WTC11 (cell line): ENCODE measurements around the gene PPHLN1. TPM values are rescaled to one million over a fixed set of nuclear protein-coding genes. Genes with fewer than 3 reads are reported as not detected.

Experiments
- ATAC-seq: fragments of 200-7000 bp; cut with Tn5 transposase; 2 replicates; pipeline ENCODE4 v1.10.0; 2021; ENCODE audit warnings: mild to moderate bottlenecking, moderate library complexity
- CTCF ChIA-PET: fragments of 300-600 bp; sonication (Branson Sonifier 250); formaldehyde crosslinking; loops from one replicate; lab custom pipeline; 2021; ENCODE audit warnings: antibody characterized with exemption; lab: Charles Lee
- POLR2A ChIA-PET: fragments of 350-600 bp; sonication (Branson Sonifier 250); formaldehyde crosslinking; loops from one replicate; lab custom pipeline; 2021; ENCODE audit warnings: antibody characterized with exemption; lab: Charles Lee
- DNase-seq: peaks from one replicate; pipeline ENCODE4 v3.0.0; 2021; ENCODE audit warnings: low spot score
- H3K27ac Mint-ChIP-seq: 2 replicates; pipeline ENCODE4 v1.8.0; 2021; ENCODE audit warnings: mixed read lengths
- H3K27me3 Mint-ChIP-seq: 2 replicates; pipeline ENCODE4 v1.8.0; 2021; ENCODE audit warnings: low read depth, mild to moderate bottlenecking, moderate library complexity, mixed read lengths
- H3K36me3 Mint-ChIP-seq: 2 replicates; pipeline ENCODE4 v1.8.0; 2021; ENCODE audit warnings: mixed read lengths
- H3K4me1 Mint-ChIP-seq: 2 replicates; pipeline ENCODE4 v1.8.0; 2022; ENCODE audit warnings: mixed read lengths
- H3K4me3 Mint-ChIP-seq: 2 replicates; pipeline ENCODE4 v1.8.0; 2021; ENCODE audit warnings: mild to moderate bottlenecking, moderate library complexity, mixed read lengths
- H3K9me3 Mint-ChIP-seq: 2 replicates; pipeline ENCODE4 v1.8.0; 2021; ENCODE audit warnings: mixed read lengths
- ATF2 ChIP-seq: sonication (generic); formaldehyde crosslinking; IDR thresholded peaks from 2 replicates; pipeline ENCODE4 v1.8.1; 2022; ENCODE audit warnings: low read depth, missing genetic modification reagents, borderline replicate concordance
- CREB1 ChIP-seq: sonication (generic); formaldehyde crosslinking; IDR thresholded peaks from 2 replicates; pipeline ENCODE4 v1.8.0; 2023; ENCODE audit warnings: mild to moderate bottlenecking, missing genetic modification reagents
- GTF2I ChIP-seq: fragments of 250-450 bp; sonication (Bioruptor Pico); conservative IDR thresholded peaks from 2 replicates; pipeline ENCODE4 v1.4.0; 2021; ENCODE audit warnings: mild to moderate bottlenecking
- HMGXB4 ChIP-seq: sonication (generic); formaldehyde crosslinking; IDR thresholded peaks from 2 replicates; pipeline ENCODE4 v1.8.1; 2023; ENCODE audit warnings: mild to moderate bottlenecking, moderate library complexity, missing genetic modification reagents
- IRF2 ChIP-seq: sonication (generic); formaldehyde crosslinking; IDR thresholded peaks from 2 replicates; pipeline ENCODE4 v1.8.0; 2022; ENCODE audit warnings: low read depth, missing genetic modification reagents, borderline replicate concordance
- PRDM15 ChIP-seq: sonication (generic); formaldehyde crosslinking; IDR thresholded peaks from 2 replicates; pipeline ENCODE4 v1.8.0; 2022; ENCODE audit warnings: missing genetic modification reagents
- PREB ChIP-seq: sonication (generic); formaldehyde crosslinking; IDR thresholded peaks from 2 replicates; pipeline ENCODE4 v1.8.1; 2022; ENCODE audit warnings: mild to moderate bottlenecking, missing genetic modification reagents, moderate library complexity, borderline replicate concordance
- PRRX2 ChIP-seq: fragments of 250-450 bp; sonication (Bioruptor Pico); IDR thresholded peaks from 2 replicates; pipeline ENCODE4 v1.8.0; 2021; ENCODE audit warnings: mild to moderate bottlenecking
- ZNF281 ChIP-seq: sonication (generic); formaldehyde crosslinking; IDR thresholded peaks from 2 replicates; pipeline ENCODE4 v1.8.0; 2023; ENCODE audit warnings: mild to moderate bottlenecking, missing genetic modification reagents
- ZNF423 ChIP-seq: fragments of 250-450 bp; sonication (Bioruptor Pico); IDR thresholded peaks from 2 replicates; pipeline ENCODE4 v2.1.2; 2022; ENCODE audit warnings: mild to moderate bottlenecking, moderate library complexity
- ZNF532 ChIP-seq: fragments of 250-450 bp; sonication (Bioruptor Pico); IDR thresholded peaks from 2 replicates; pipeline ENCODE4 v1.9.0; 2021; ENCODE audit warnings: mild to moderate bottlenecking, borderline replicate concordance
- total RNA-seq: library from RNA; stranded (reverse); gene quantifications from 3 replicates; pipeline ENCODE4 v1.2.3, GENCODE V29; 2021

PPHLN1 gene
- total RNA-seq, 1 experiment from 2014 or later, result 61.1 TPM

GRCh38 chr12:42410340-42410739, 84.4 kb downstream of the PPHLN1 start (continued):
- TF ChIP-seq PREB (CRISPR knock-in tag) (no peak), PRRX2 (CRISPR knock-in tag) (no peak), IRF2 (CRISPR knock-in tag) (no peak), ZNF423 (CRISPR knock-in tag) (no peak), ZNF281 (CRISPR knock-in tag) (no peak), ZNF532 (CRISPR knock-in tag) (no peak), HMGXB4 (CRISPR knock-in tag) (no peak), GTF2I (CRISPR knock-in tag) (no peak)

GRCh38 chr12:42420395-42420794, 94.4 kb downstream of the PPHLN1 start:
- POLR2A ChIA-PET, result no interaction called here
- no peaks in the 10 kb centered on the region for H3K27me3 Mint-ChIP-seq
- H3K36me3 Mint-ChIP-seq, result no peaks in the 10 kb centered on the region
- TF ChIP-seq ATF2 (CRISPR knock-in tag) (no peak), CREB1 (CRISPR knock-in tag) (no peak), PRDM15 (CRISPR knock-in tag) (no peak)
- TF ChIP-seq, all 79 proteins: peak for 0
- Mint-ChIP-seq H3K27ac (no peak overlapping the region), H3K4me3 (no peak overlapping the region), H3K4me1 (peaks cover 10% of the 10 kb centered on the region), H3K9me3 (no peaks in the 10 kb centered on the region)
- ATAC-seq, result no peak
- DNase-seq, result no peak
- CTCF ChIA-PET, result interaction anchor here (0.7 to 1.2 kb wide), 3 partner anchors 48 to 292 kb away, joined by 3 to 4 read pairs (median 3); no protein-coding TSS in a partner anchor
